Sigmoid colon (tissue), 7 donors: ENCODE results near the gene VWA5B1. TPM values are rescaled to one million over a fixed set of nuclear protein-coding genes. Genes with fewer than 3 reads are reported as not detected.

Experiments used
- DNase-seq: peaks from one replicate; pipeline ENCODE4 v3.0.0-alpha.2; 2019
- H3K27ac ChIP-seq, 4 donors: fragments of 200-600 bp; sonication (generic); one replicate each; pipeline ENCODE4 v1.5.1; 2016 to 2019; ENCODE audit warnings: mild to moderate bottlenecking in 1 of 4
- H3K27me3 ChIP-seq, 3 donors: fragments of 200-600 bp; sonication (generic); one replicate each; pipeline ENCODE4 v1.5.1; 2019; ENCODE audit warnings: mild to moderate bottlenecking in 1 of 3
- H3K36me3 ChIP-seq, 4 donors: fragments of 200-600 bp; sonication (generic); one replicate each; pipeline ENCODE4 v1.5.1; 2016 to 2019
- H3K4me1 ChIP-seq, 4 donors: fragments of 200-600 bp; sonication (generic); one replicate each; pipeline ENCODE4 v1.5.1; 2017 to 2019
- H3K4me3 ChIP-seq, 4 donors: fragments of 200-600 bp; sonication (generic); one replicate each; pipeline ENCODE4 v1.5.1; 2017 to 2019; ENCODE audit warnings: mild to moderate bottlenecking in 2 of 4, moderate library complexity in 1 of 4
- H3K9me3 ChIP-seq, 4 donors: fragments of 200-600 bp in 3 of 4; sonication (generic) in 3 of 4; one replicate each; pipeline versions ENCODE4 v1.5.1 to v1.6.1; 2013 to 2019
- EP300 ChIP-seq, 4 donors: sonication (generic); formaldehyde crosslinking; IDR thresholded peaks; one replicate each; pipeline ENCODE4 v1.6.1; 2017; ENCODE audit warnings: antibody characterized with exemption in 4 of 4
- POLR2A ChIP-seq, 2 donors: fragments of 450-650 bp; IDR thresholded peaks; one replicate each; pipeline ENCODE4 v1.6.1; 2016; ENCODE audit warnings: antibody characterized with exemption in 2 of 2, mild to moderate bottlenecking in 2 of 2, moderate library complexity in 2 of 2
- POLR2AphosphoS5 ChIP-seq, 4 donors: sonication (generic); formaldehyde crosslinking; IDR thresholded peaks; one replicate each; pipeline ENCODE4 v1.6.1; 2017; ENCODE audit warnings: antibody characterized with exemption in 4 of 4
- WGBS, 2 donors: extraction: QIAGEN DNeasy Blood & Tissue Kit; methylation state at CpG; one replicate each; pipeline ENCODE4 v1.1.7; 2013; 5-methylcytosine and 5-hydroxymethylcytosine counted together
- intact Hi-C: fragments of 100-400 bp; cut with DNase I; formaldehyde crosslinking; loops from one replicate; pipeline ENCODE4 v1.15.1; 2023
- polyA plus RNA-seq, 3 donors: library from polyadenylated mRNA; stranded (reverse); fragments of 200-250 nt; gene quantifications; one replicate each; pipeline ENCODE4 v1.2.3, GENCODE V29; 2013
- total RNA-seq, 4 donors: library from RNA; depleted of rRNA; stranded (reverse); fragments of >200 nt; gene quantifications; one replicate each; pipeline ENCODE4 v1.1.0, GENCODE V29; 2016
- TF ChIP-seq, protein P1 (sequence below), 4 experiments: fragments of 450-650 bp in 3 of 4; fragments of 200-600 bp in 1 of 4; IDR thresholded peaks; one replicate each; pipeline ENCODE4 v1.5.1; 2016 to 2019; ENCODE audit warnings: antibody characterized with exemption in 4 of 4, mild to moderate bottlenecking in 3 of 4, moderate library complexity in 2 of 4
- donor health status: healthy with polysubstance abuse.
- donor health status: Bipolar disorder and iron deficiency.
- donor health status: healthy.

The VWA5B1 gene
- total and polyA plus RNA-seq, 7 donors = 0.16 to 0.22 TPM; not detected in 5

DNA sequence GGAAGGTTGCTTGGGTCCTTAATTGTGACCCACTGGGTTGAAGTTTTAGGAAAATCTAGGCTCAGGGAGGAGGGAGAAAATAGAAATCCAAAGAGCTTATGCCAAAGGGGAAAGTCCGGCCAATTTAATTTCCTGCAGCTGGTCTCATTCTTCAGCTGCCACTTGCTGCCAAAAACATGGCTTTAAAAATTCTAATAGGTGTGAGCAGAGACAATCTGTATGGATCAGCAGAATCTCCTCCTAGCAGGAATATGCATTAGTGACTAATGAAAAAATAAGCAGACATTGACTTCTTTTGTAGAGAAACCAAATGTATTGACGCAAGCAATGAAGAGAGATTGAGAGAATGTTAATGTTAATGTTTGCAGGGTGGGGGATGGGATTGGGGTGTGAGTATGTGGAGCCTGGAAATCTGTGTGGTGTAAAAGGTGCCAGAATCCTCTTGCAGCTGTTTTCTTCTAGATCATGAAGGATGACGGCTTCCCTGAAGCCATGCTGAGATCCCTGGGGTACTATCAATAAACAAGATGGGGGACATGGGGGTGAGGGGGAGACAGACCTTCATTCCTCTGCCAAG lies 35.3 kb downstream of the VWA5B1 start:
- intact Hi-C loops = no loop called here
- Histone ChIP-seq H3K4me3 (no peak overlapping the region), H3K27me3 (peaks cover 0 to 5% (median 0%) of the 10 kb centered on the region in 3 donors), H3K9me3 (no peaks in the 10 kb centered on the region), H3K36me3 (no peaks in the 10 kb centered on the region), H3K4me1 (peaks cover 0 to 20% (median 5%) of the 10 kb centered on the region in 4 donors), H3K27ac (no peak overlapping the region)
- DNase-seq = no peak
- 25 to 51% methylated on average over 3 of the region's 3 CpGs for WGBS, 2 donors
- TF ChIP-seq POLR2AphosphoS5 (IDR thresholded peaks at IDR 0.05) = no peak

DNA sequence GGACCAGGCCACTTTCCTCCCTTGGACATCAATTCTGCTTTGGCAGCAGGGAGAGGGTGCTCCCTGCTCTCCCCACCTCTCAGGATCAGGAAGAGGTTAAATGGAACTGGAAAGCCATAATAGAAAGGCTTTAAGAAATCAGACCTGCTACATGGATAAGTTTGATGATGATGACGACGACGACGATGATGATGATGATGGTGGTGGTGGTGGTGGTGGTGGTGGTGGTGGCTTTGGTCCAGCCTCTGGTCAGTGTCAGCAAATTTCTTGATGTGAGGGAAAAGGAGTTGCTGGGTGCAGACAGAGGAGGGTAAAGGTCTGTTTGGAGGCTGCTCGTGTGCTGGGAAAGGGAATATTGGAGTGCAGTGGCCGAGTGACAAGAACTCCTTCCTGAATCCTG lies 36.8 kb downstream of the VWA5B1 start:
- H3K4me1 ChIP-seq = peaks cover 0 to 8% (median 2%) of the 10 kb centered on the region in 4 donors
- no peak overlapping the region for H3K27ac ChIP-seq
- H3K36me3 ChIP-seq = no peaks in the 10 kb centered on the region
- WGBS, 2 donors = 89 to 90% methylated on average over 6 of the region's 6 CpGs
- intact Hi-C loops = no loop called here
- TF ChIP-seq POLR2AphosphoS5 (IDR thresholded peaks at IDR 0.05) = no peak
- no peak for TF ChIP-seq POLR2A (IDR thresholded peaks at IDR 0.05)
- TF ChIP-seq EP300 (IDR thresholded peaks at IDR 0.05) = no peak
- TF ChIP-seq, protein P1, sequence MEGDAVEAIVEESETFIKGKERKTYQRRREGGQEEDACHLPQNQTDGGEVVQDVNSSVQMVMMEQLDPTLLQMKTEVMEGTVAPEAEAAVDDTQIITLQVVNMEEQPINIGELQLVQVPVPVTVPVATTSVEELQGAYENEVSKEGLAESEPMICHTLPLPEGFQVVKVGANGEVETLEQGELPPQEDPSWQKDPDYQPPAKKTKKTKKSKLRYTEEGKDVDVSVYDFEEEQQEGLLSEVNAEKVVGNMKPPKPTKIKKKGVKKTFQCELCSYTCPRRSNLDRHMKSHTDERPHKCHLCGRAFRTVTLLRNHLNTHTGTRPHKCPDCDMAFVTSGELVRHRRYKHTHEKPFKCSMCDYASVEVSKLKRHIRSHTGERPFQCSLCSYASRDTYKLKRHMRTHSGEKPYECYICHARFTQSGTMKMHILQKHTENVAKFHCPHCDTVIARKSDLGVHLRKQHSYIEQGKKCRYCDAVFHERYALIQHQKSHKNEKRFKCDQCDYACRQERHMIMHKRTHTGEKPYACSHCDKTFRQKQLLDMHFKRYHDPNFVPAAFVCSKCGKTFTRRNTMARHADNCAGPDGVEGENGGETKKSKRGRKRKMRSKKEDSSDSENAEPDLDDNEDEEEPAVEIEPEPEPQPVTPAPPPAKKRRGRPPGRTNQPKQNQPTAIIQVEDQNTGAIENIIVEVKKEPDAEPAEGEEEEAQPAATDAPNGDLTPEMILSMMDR (IDR thresholded peaks at IDR 0.05) = no peak
- H3K27me3 ChIP-seq = peaks cover 0 to 5% (median 0%) of the 10 kb centered on the region in 3 donors
- no peaks in the 10 kb centered on the region for H3K9me3 ChIP-seq
- H3K4me3 ChIP-seq = no peak overlapping the region
- DNase-seq = no peak

DNA sequence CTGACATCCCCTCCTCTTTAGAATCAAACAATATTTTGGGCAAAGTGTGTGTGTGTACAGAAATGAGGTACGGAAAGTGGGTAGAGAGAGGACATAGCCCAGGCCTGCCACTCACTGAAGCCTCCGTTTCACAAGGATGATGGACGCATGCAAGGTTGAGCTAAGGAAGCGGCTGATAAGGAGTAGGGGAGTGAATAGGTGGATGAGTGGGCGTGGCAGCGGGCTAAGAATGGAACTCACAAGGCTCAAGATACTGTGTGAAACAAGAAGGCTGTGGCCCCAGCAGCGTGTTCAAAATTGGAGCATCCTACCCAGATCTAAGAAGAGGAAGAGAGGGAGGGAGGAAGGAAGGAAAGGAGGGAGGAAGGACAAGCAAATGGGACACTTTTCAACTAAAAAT lies 37.5 kb downstream of the VWA5B1 start:
- intact Hi-C loops = no loop called here
- peaks cover 0 to 5% (median 0%) of the 10 kb centered on the region in 3 donors for H3K27me3 ChIP-seq
- no peak for DNase-seq

DNA sequence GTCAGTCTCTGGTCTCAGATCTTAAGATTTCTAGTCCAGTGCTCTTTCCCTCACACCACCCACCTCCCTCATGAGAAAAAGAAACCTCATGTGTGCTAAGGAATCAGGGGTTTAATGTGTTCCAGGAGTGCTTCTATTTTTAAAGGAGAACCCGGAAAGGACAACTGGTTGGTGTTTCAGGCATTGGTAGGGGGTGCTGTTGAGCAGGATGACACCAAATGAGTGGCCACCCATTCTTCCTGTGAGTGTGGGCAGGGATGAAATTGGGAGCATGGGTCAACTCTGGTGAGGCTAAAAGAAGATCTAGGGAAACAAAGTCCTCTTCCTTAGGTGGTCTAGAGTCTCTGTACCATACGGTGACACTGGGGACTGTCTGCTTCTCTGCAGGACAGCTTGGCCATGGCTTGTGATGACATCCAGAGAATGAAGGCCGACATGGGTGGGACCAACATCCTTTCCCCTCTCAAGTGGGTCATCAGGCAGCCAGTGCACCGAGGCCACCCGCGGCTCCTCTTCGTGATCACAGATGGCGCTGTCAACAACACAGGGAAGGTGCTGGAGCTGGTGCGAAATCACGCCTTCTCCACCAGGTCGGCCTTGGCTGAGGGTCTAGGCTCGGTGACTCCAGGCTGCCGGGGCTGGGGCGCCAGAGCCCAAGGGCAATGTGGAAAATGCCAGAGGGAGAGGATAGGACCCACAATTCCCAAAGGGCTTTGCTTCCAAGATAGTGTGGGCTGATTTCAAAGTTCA lies 39.3 kb downstream of the VWA5B1 start:
- Histone ChIP-seq H3K9me3 (no peaks in the 10 kb centered on the region), H3K27ac (no peak overlapping the region), H3K27me3 (peaks cover 0 to 5% (median 0%) of the 10 kb centered on the region in 3 donors), H3K4me3 (no peak overlapping the region), H3K36me3 (no peaks in the 10 kb centered on the region), H3K4me1 (peaks cover 0 to 6% (median 2%) of the 10 kb centered on the region in 4 donors)
- DNase-seq = no peak
- TF ChIP-seq POLR2A (IDR thresholded peaks at IDR 0.05) (no peak), POLR2AphosphoS5 (IDR thresholded peaks at IDR 0.05) (no peak), EP300 (IDR thresholded peaks at IDR 0.05) (no peak)
- TF ChIP-seq, protein P1 (IDR thresholded peaks at IDR 0.05) = no peak
- 91 to 94% methylated on average over 14 of the region's 14 CpGs for WGBS, 2 donors
- intact Hi-C loops = no loop called here

More for the DNA sequence above, 37.5 kb downstream of the VWA5B1 start:
- H3K9me3 ChIP-seq = no peaks in the 10 kb centered on the region
- H3K4me3 ChIP-seq = no peak overlapping the region
- WGBS, 2 donors = 80 to 81% methylated on average over 7 of the region's 7 CpGs
- H3K36me3 ChIP-seq = no peaks in the 10 kb centered on the region
- no peak overlapping the region for H3K27ac ChIP-seq
- H3K4me1 ChIP-seq = peaks cover 0 to 6% (median 2%) of the 10 kb centered on the region in 4 donors
- TF ChIP-seq POLR2A (IDR thresholded peaks at IDR 0.05) (no peak), EP300 (IDR thresholded peaks at IDR 0.05) (no peak), POLR2AphosphoS5 (IDR thresholded peaks at IDR 0.05) (no peak)
- TF ChIP-seq, protein P1 (IDR thresholded peaks at IDR 0.05) = no peak

DNA sequence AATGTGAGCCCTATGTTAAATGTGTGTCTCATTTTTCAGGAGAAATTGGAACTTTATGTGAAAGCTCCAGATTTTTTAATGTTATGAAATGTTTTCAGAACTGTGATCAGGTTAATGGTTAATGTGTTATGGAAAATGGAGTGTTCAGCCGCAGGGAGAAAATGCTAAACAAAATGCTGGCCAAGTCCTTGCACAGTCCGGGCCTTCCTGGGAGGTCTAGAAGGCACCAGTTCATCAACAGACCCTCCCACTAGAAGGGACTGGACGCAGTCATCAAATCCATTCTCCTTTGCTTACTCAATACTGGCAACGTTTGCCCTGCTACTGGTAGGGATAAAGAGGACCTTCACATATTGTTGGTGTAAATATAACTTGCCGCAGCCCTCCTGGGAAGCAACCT lies 43.4 kb downstream of the VWA5B1 start:
- TF ChIP-seq POLR2AphosphoS5 (IDR thresholded peaks at IDR 0.05) (no peak), POLR2A (IDR thresholded peaks at IDR 0.05) (no peak), EP300 (IDR thresholded peaks at IDR 0.05) (no peak)
- TF ChIP-seq, protein P1 (IDR thresholded peaks at IDR 0.05) = no peak
- intact Hi-C loops = no loop called here
- H3K9me3 ChIP-seq = no peaks in the 10 kb centered on the region
- DNase-seq = no peak
- no peaks in the 10 kb centered on the region for H3K36me3 ChIP-seq
- H3K4me3 ChIP-seq = no peak overlapping the region
- WGBS, 2 donors = 76 to 83% methylated on average over 5 of the region's 5 CpGs
- peaks cover 0 to 19% (median 0%) of the 10 kb centered on the region in 3 donors for H3K27me3 ChIP-seq
- H3K27ac ChIP-seq = no peak overlapping the region
- H3K4me1 ChIP-seq = no peaks in the 10 kb centered on the region
